NCI-H510A treated with DMSO at 0.1 percent for 48 hours (cell line): ENCODE results near the gene MAFB.

Experiments used
- DNase-seq: peaks from one replicate; lab custom pipeline; 2025; lab: John Stamatoyannopoulos, UW

Gene MAFB

GRCh38 chr20:40681684-40682083 is 7.4 kb downstream of the MAFB start:
- DNase-seq = no peak

- DNase-seq = no peak
These were observed 7.9 kb downstream of the MAFB start for GRCh38 chr20:40681165-40681564.

- no peak for DNase-seq
These were observed 8.7 kb downstream of the MAFB start for GRCh38 chr20:40680161-40680959.

GRCh38 chr20:40679184-40679583 is 9.9 kb downstream of the MAFB start:
- no peak for DNase-seq

GRCh38 chr20:40678286-40678875 is 10.7 kb downstream of the MAFB start:
- peak; percentile 92 for DNase-seq

GRCh38 chr20:40677343-40677924 is 11.6 kb downstream of the MAFB start:
- DNase-seq = no peak

GRCh38 chr20:40676491-40677269 is 12.4 kb downstream of the MAFB start:
- DNase-seq = peak; percentile 10

GRCh38 chr20:40675599-40676221 is 13.3 kb downstream of the MAFB start:
- no peak for DNase-seq

- peak; percentile 76 for DNase-seq
These were observed 15.6 kb downstream of the MAFB start for GRCh38 chr20:40673442-40673841.

- DNase-seq = no peak
These were observed 16.9 kb downstream of the MAFB start for GRCh38 chr20:40672095-40672494.

- DNase-seq = no peak
These were observed 18.8 kb downstream of the MAFB start for GRCh38 chr20:40670253-40670652.

GRCh38 chr20:40669692-40670091 is 19.3 kb downstream of the MAFB start:
- no peak for DNase-seq

- no peak for DNase-seq
These were observed 20.4 kb downstream of the MAFB start for GRCh38 chr20:40668449-40669228.

GRCh38 chr20:40667503-40667902 is 21.5 kb downstream of the MAFB start:
- DNase-seq = no peak

- DNase-seq = no peak
These were observed 22.7 kb downstream of the MAFB start for GRCh38 chr20:40666336-40666735.

- no peak for DNase-seq
These were observed 24.1 kb downstream of the MAFB start for GRCh38 chr20:40664891-40665290.

GRCh38 chr20:40663991-40664880 is 24.8 kb downstream of the MAFB start:
- DNase-seq = peak; percentile 61

GRCh38 chr20:40663304-40663790 is 25.7 kb downstream of the MAFB start:
- DNase-seq = no peak

- no peak for DNase-seq
These were observed 29.5 kb downstream of the MAFB start for GRCh38 chr20:40659567-40659966.

- no peak for DNase-seq
These were observed 30.5 kb downstream of the MAFB start for GRCh38 chr20:40658509-40658908.
